ENCODE results near the gene DONSON. TPM values are rescaled to one million over a fixed set of nuclear protein-coding genes. Genes with fewer than 3 reads are reported as not detected.
"Not testable (repeated sequence)": the region's sequence is repeated elsewhere in the genome, so short reads cannot be mapped to it uniquely, and the experiment has no call there.

DONSON gene
- total and polyA plus RNA-seq, 2 of the 13 experiments (the other 11 are each of a cell fraction or from before 2014, with no cell fraction given): 35.4 to 63.6 TPM

GRCh38 chr21:33576741-33577141, 11.7 kb downstream of the DONSON start:
- peak overlapping the region; percentile 5; the same call in 1 of the 2 replicates for H3K9ac ChIP-seq (ENCODE audit: insufficient read depth, low read depth, low read length)
- BruUV-seq (replicated peaks); H4K20me1 ChIP-seq (ENCODE audit: insufficient read depth, low read length); H3K79me2 ChIP-seq (ENCODE audit: insufficient read depth, low read length); in situ Hi-C loops (cut with HindIII; ENCODE audit: extremely low pct_ligation_motif_present, low pct_unique_long_range_greater_than_20kb); intact Hi-C loops (cut with micrococcal nuclease; ENCODE audit: unreplicated experiment); CTCF ChIA-PET (ENCODE audit: low intra/inter-chr PET ratio, low total read pairs); H2AFZ ChIP-seq (ENCODE audit: low read length); H3K27me3 ChIP-seq (ENCODE audit: control insufficient read depth in 1 of 2, insufficient read depth in 2 of 2, low read length in 2 of 2); H3K9me3 ChIP-seq (ENCODE audit: low read length); TF ChIP-seq CREM (CRISPR knock-in tag; IDR thresholded peaks at IDR 0.05): not testable (repeated sequence)
- H3K36me3 ChIP-seq (replicated peaks in 1 of 2; ENCODE audit: control insufficient read depth in 1 of 2, insufficient read depth in 2 of 2, low read length in 2 of 2): peaks cover 1 to 22% of the 10 kb centered on the region in 2 experiments; a peak in 4 of 5 replicates
- ATAC-seq: peak; percentile 95
- H3K4me2 ChIP-seq (ENCODE audit: low read depth, low read length): peak overlapping the region; percentile 41
- peak overlapping the region in 1 of 3 experiments; percentile 6; a peak in 1 of 6 replicates for H3K4me3 ChIP-seq (replicated peaks in 1 of 3; ENCODE audit: insufficient read depth in 1 of 3, low read depth in 2 of 3, low read length in 3 of 3)
- peak; percentile 81 for FAIRE-seq
- POLR2A ChIA-PET: interaction anchor here (0.9 to 2.2 kb wide), 2 partner anchors 12 kb away, joined by 4 to 8 read pairs; partner anchors contain the start of gene DONSON
- peak; percentile 99 for DNase-seq (ENCODE audit: low spot score)
- WGBS (ENCODE audit: low lambda C conversion rate): 0% methylated on average over 2 of the region's 2 CpGs
- H3K4me1 ChIP-seq (ENCODE audit: insufficient read depth, low read length): peaks cover 69% of the 10 kb centered on the region
- H3K27ac ChIP-seq (ENCODE audit: extremely low read length, insufficient read depth, low read length): peak overlapping the region; percentile 92
- TF ChIP-seq CREM (IDR thresholded peaks at IDR 0.05): peak; percentile 85
- TF ChIP-seq TARDBP (CRISPR knock-in tag; IDR thresholded peaks at IDR 0.05): peak; percentile 81; the same call in 1 of the 2 replicates
- TF ChIP-seq BCL6 (CRISPR knock-in tag; IDR thresholded peaks at IDR 0.05): peak; percentile 73
- TF ChIP-seq GATAD2A (CRISPR knock-in tag; IDR thresholded peaks at IDR 0.05): peak; percentile 98
- 0 out of 2 replicates have a peak, but pooled peaks have one; percentile 34 for TF ChIP-seq ZNF646 (CRISPR knock-in tag; IDR thresholded peaks at IDR 0.05)
- TF ChIP-seq CHD4 (IDR thresholded peaks at IDR 0.05; ENCODE audit: borderline replicate concordance, low read length): peak; percentile 54; the same call in 1 of the 2 replicates
- TF ChIP-seq, protein P1, sequence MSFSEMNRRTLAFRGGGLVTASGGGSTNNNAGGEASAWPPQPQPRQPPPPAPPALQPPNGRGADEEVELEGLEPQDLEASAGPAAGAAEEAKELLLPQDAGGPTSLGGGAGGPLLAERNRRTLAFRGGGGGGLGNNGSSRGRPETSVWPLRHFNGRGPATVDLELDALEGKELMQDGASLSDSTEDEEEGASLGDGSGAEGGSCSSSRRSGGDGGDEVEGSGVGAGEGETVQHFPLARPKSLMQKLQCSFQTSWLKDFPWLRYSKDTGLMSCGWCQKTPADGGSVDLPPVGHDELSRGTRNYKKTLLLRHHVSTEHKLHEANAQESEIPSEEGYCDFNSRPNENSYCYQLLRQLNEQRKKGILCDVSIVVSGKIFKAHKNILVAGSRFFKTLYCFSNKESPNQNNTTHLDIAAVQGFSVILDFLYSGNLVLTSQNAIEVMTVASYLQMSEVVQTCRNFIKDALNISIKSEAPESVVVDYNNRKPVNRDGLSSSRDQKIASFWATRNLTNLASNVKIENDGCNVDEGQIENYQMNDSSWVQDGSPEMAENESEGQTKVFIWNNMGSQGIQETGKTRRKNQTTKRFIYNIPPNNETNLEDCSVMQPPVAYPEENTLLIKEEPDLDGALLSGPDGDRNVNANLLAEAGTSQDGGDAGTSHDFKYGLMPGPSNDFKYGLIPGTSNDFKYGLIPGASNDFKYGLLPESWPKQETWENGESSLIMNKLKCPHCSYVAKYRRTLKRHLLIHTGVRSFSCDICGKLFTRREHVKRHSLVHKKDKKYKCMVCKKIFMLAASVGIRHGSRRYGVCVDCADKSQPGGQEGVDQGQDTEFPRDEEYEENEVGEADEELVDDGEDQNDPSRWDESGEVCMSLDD (CRISPR knock-in tag; IDR thresholded peaks at IDR 0.05; ENCODE audit: borderline replicate concordance): peak; percentile 78; the same call in 1 of the 2 replicates
- TF ChIP-seq, protein P2, sequence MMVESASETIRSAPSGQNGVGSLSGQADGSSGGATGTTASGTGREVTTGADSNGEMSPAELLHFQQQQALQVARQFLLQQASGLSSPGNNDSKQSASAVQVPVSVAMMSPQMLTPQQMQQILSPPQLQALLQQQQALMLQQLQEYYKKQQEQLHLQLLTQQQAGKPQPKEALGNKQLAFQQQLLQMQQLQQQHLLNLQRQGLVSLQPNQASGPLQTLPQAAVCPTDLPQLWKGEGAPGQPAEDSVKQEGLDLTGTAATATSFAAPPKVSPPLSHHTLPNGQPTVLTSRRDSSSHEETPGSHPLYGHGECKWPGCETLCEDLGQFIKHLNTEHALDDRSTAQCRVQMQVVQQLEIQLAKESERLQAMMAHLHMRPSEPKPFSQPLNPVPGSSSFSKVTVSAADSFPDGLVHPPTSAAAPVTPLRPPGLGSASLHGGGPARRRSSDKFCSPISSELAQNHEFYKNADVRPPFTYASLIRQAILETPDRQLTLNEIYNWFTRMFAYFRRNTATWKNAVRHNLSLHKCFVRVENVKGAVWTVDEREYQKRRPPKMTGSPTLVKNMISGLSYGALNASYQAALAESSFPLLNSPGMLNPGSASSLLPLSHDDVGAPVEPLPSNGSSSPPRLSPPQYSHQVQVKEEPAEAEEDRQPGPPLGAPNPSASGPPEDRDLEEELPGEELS (CRISPR knock-in tag; IDR thresholded peaks at IDR 0.05): peak; percentile 86
- peak; percentile 68; the same call in 1 of the 2 replicates for TF ChIP-seq TBX2 (CRISPR knock-in tag; IDR thresholded peaks at IDR 0.05; ENCODE audit: borderline replicate concordance)
- 0 out of 2 replicates have a peak, but pooled peaks have one; percentile 46 for TF ChIP-seq ZBTB44 (CRISPR knock-in tag; IDR thresholded peaks at IDR 0.05)
